Activated gamma-delta T cell treated with anti-CD3 and anti-CD28 coated beads, Interleukin-2, amount 50 U/mL, for 16 hours (primary cell): Measurements from ENCODE around the gene DCUN1D3.
A peak's percentile ranks its signal among the peaks of the same experiment; 100 is the strongest.
"Not testable (repeated sequence)": the region's sequence is repeated elsewhere in the genome, so short reads cannot be mapped to it uniquely, and the experiment has no call there.

Experiments used
- DNase-seq: peaks from one replicate; pipeline ENCODE4 v3.0.0-alpha.2; 2020; ENCODE audit warnings: low read depth

Gene DCUN1D3

GRCh38 chr16:20862162-20862960, 37.8 kb downstream of the DCUN1D3 start:
- no peak for DNase-seq

- not testable (repeated sequence) for DNase-seq
Measured at GRCh38 chr16:20860995-20861394, 39.2 kb downstream of the DCUN1D3 start.

GRCh38 chr16:20860361-20860760, 39.8 kb downstream of the DCUN1D3 start:
- DNase-seq, result no peak

GRCh38 chr16:20859699-20860098, 40.5 kb downstream of the DCUN1D3 start:
- DNase-seq, result no peak

DNA sequence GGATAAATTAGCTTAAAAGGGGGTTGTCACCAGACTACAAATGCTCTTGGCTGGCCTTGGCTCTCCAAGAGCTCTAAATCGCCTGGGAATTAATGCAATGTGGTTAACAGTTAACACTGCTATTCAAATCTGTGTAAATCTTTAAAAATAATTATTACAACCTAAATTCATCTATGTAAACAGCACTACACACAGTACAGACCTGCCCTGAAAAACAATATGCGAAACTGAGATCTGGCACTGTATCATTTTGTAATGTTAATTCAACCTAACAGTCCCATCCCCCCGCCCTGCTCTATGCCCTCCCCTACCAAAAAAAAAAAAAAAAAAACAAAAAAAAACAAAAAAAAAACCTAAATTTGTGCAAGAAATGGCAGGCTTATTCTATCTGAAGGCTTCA, 40.9 kb downstream of the DCUN1D3 start:
- no peak for DNase-seq

DNA sequence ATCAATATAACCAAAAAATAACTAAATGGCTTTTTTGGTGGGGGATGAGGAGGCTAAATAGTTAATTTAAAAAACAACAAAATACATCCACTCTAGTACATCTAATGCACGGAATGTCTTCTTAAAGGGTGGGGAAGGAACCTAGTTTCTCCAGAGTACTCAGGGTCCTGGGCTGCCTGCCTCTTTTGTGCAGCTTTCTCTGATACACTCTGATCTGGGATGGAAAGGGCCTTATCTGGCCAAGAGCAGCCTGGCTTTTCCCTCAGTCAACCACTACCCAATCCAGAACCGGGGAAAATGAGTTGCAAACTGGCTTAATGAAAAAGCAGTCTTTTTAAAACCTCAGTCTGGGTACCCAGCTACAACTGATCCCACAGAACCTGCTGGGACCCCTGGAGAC, 42.9 kb downstream of the DCUN1D3 start:
- DNase-seq, result no peak

- DNase-seq, result no peak
Measured at GRCh38 chr16:20854963-20855362, 45.2 kb downstream of the DCUN1D3 start.

DNA sequence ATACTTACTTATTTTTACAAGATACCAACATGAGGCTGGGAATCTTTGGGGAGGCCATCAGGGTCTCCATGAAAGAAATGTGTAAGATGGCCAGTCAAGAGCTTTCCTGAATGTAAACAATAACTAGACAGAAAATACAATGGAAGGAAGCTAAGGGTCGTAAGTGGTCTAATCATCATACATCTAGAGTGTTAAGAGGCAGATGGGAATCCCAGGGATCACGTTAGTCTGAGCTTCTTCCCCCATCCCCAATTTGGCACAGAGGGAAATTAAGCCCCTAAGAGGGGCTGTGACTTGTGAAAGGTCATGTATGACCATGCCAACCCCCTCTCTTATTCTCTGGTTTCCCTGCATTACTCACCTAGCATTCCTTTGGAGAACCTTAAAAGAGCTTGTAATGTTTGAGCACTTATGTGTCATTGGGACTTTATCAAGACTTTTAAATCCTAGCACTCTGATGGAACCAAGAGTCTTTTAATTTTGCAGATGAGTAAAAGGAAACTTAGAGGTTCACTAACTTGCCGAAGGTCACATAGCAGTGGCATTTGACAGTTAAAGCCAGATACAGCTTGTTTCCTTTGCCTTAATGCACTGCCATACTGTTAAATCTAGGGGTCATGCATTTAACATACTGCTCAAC, 46.1 kb downstream of the DCUN1D3 start:
- no peak for DNase-seq

DNA sequence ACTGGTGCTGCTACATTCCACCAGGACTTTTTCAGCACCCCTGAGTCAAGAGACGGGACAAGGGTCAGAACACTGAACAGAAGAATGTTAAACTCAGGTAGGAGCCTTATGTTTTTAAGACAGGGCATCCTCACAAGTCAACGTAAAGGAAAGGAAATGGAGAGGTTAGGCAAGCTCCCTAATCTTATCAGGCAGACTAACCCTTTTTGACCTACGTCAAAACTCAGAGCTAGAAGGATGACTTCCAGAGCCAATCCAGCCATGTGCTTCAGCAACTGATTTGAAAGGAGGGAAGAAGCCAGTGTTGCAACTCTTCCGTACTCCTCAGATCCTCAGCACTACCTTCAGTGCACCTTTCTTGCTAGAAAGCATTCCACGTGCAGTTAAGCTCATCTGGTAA, 47.0 kb downstream of the DCUN1D3 start:
- no peak for DNase-seq

- DNase-seq, result no peak
Measured at GRCh38 chr16:20851601-20852000, 48.6 kb downstream of the DCUN1D3 start.

DNA sequence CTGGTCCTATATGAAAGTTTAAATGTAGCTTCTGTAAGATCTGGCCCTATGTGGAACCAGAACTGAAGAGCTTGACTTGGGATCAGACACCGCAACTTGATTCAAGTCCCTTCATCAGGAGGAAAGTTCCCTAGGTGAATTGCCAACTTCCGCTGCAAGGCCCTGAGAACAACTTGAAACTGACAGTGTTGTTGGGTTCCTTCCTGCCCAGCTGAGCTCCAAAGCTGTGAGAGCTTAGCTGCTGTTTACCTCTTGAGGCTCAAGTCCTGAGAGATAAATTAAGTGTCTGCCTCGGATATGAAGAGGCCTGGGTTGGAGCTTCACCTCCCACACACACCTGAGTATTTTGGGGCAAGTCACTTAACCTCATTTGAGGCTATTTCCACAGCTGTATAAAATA, 49.2 kb downstream of the DCUN1D3 start:
- no peak for DNase-seq

DNA sequence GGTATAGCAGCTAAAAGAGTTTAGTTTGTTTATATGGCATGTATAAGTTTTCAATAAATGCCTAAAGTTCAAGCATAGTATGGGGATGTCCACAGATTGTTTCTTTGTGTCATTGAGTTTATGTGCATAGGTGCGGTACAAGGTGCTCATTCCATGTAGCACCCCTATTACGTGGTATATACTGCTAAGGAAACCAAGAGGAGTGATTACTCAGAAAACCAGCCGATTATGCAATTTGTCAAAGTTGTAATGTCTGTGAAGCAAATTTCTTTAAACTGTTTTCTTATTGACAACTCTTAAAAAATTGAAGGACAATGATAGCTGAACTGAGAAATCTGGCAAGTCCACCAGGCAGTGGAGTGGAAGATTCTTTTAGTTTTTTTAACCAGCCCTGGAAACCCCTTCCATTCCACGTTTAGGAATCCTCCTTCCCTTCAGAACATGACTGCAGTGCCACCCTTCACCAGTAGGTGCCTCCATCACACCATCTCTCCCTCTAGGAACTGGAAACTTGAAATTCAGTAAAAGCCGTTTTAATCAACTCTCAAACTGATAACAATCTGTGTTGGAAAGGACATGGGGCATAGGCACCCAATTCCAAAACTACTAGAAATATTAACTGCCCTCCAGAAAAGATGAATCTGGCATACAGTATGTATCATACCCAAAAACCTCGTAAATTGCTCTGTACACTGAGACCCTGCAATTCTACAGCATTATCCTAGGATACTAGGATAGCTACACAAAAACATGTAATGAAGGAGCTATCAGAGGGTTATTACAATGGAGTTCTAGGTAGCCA, 50.4 kb downstream of the DCUN1D3 start:
- peak; percentile 39 for DNase-seq

DNA sequence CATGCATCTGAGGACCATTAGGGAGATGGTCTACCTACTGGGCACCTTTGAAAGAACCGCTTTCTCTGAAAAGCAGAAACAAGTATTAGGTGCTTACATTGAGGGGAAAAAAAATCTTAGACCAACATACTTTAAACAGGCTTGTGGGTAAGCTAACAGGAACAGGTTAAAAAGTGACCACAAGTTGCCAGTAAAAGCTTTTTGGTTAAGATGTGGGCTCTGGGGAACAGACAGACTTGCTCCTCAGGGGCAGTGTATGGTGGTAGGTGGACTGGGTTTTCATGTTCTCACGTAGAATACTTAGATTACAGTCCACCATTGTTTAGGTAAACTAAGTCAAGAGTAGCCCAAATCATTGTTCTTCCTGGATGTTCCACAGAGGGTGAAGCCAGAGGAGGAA, 52.6 kb downstream of the DCUN1D3 start:
- DNase-seq, result no peak

DNA sequence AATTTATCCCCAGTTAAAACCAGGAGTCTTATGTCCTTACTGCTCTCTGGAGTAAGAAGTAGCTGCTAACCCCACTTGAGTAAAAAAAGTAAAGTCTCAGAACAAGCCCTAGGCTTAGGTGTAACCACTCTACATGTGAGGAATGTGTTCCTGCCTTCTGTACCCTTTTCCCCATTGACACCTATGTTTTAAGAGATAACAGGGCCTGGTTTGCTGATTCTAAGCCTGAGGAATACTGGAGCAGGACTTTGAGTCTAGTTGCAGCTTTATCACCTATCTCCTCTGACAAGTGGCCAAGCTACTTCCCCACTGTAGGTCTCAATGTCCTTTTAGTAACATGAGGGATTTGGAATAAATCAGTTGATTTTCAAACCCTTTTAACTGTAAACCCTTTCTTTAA, 53.6 kb downstream of the DCUN1D3 start:
- no peak for DNase-seq

DNA sequence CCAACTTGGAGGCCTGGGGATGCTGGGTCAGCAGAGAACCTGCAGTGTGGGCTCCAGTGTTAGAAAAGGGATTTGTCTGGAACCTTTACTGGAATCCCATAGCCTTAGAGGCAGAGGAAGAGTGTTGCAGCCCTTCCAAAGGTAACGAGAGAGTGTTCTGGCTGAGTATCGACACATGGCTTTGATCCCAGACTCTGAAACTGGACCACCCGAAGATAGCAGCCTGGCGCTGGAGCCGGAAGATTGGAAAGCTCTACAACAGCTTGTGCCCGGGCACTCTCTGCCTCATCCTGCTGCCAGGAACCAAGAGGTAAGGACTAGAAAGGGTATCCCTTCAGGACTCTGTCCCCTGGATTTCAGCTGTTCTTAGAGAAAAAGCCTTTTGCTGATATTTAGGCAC, 54.1 kb downstream of the DCUN1D3 start:
- DNase-seq, result no peak

- no peak for DNase-seq
Measured at GRCh38 chr16:20844588-20844987, 55.6 kb downstream of the DCUN1D3 start.

GRCh38 chr16:20844054-20844453, 56.1 kb downstream of the DCUN1D3 start:
- DNase-seq, result no peak

DNA sequence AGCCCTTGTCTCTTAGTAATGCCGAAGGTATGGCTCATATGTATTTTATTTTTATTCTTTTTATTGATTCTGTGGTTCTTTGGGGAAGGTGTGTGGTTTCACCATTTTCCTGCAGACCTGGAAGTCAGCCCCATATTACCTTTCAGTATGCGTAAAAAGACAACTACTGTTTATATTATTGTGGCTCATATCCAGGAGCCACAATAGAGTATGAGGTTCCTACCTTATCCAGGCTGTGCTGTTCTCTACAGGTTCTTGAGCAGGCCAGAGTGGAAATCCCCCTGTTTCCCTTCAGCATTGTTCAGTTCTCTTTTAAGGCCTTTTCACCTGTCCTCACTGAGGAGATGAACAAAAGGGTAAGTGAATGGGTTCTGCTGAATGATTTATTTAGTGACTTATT, 60.7 kb downstream of the DCUN1D3 start:
- DNase-seq, result no peak

DNA sequence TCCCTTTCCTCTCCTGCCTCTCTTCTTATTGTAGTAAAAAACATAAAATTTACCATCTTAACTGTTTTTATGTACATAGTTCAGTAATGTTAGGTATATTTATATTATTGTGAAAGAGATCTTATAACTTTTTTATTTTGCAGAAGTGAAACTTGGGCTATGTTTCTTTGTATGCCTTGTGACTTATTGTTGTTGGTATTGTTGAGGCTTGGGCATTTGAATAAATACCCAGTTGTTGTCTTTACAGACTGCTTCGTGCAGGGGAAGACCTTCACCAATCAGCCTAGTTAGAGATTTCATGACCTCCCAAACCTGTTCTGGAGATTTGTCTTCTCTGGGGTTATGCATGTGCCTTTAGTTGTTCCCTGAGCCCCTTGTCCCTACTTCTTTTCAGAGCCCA, 61.9 kb downstream of the DCUN1D3 start:
- no peak for DNase-seq

- no peak for DNase-seq
Measured at GRCh38 chr16:20833086-20833485, 67.1 kb downstream of the DCUN1D3 start.

DNA sequence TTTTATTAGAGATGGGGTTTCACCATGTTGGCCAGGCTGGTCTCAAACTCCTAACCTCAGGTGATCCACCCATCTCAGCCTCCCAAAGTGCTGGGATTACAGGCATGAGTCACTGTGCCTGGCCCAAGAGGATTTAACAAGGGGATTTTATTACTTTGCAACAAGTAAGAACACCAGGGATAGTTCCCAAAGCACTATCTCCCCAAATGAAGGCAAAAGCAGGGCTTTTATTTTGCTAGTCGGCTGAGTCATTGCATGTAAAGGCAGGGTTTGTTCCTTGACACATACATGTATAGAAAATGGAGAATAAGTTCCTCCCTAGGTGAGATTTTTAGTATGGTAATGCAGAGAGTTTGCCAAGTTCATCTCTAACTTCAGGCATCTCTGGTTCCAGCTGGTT, 69.8 kb downstream of the DCUN1D3 start:
- DNase-seq, result no peak

DNA sequence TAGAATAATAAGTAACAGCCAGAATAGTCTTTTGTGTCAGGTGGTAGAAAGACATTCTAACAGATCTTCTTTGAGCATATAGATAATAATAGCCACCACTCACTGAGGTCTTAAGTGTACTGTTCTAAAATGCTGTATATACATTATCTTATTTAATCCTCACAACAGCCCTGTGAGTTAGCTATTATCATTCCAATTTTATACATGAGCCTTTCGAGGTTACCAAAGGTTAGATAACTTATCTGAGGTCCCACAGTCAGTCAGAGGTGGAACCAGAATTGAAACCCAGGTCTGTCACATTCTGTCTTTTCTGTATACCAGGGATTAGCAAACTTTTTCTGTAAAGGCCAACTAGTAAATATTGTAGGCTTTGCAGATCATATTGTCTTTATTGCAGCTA, 70.6 kb downstream of the DCUN1D3 start:
- no peak for DNase-seq

GRCh38 chr16:20826039-20826566, 74.1 kb downstream of the DCUN1D3 start:
- DNase-seq, result no peak
